Cardiac muscle cell (in vitro differentiated cells and primary cell): ENCODE data around the gene VWA8. TPM values are rescaled to one million over a fixed set of nuclear protein-coding genes. Genes with fewer than 3 reads are reported as not detected.

ENCODE experiments used
- DNase-seq, 2 donors: peaks; one replicate each; pipeline versions ENCODE4 v3.0.0 to v3.0.0-alpha.2; 2010 to 2017; ENCODE audit warnings: low read depth in 1 of 2, low spot score in 1 of 2
- H3K27ac ChIP-seq: fragments of 200-600 bp; sonication (generic); 2 replicates; pipeline ENCODE4 v1.5.1; 2016
- H3K27me3 ChIP-seq: fragments of 200-600 bp; sonication (generic); 2 replicates; pipeline ENCODE4 v1.6.0; 2016; ENCODE audit warnings: control low read depth
- H3K36me3 ChIP-seq: fragments of 200-600 bp; sonication (generic); 2 replicates; pipeline ENCODE4 v1.5.1; 2016; ENCODE audit warnings: control low read depth
- H3K4me1 ChIP-seq: fragments of 200-600 bp; sonication (generic); 2 replicates; pipeline ENCODE4 v1.8.1; 2017; ENCODE audit warnings: low read depth, mild to moderate bottlenecking, mixed run types
- H3K4me3 ChIP-seq: fragments of 200-600 bp; sonication (generic); 2 replicates; pipeline ENCODE4 v1.5.1; 2016; ENCODE audit warnings: mild to moderate bottlenecking
- H3K9me3 ChIP-seq: fragments of 200-600 bp; sonication (generic); 2 replicates; pipeline ENCODE4 v1.5.1; 2017; ENCODE audit warnings: low read depth, mild to moderate bottlenecking, control low read depth
- polyA plus RNA-seq: library from polyadenylated mRNA; unstranded; fragments of >200 nt; fragmentation: Nextera tagmentation; extraction: Ambion mirVana; gene quantifications from 2 replicates; pipeline ENCODE4 v1.2.1, GENCODE V29; 2016
- total RNA-seq: library from RNA; depleted of rRNA; stranded (reverse); fragments of >200 nt; gene quantifications from 2 replicates; pipeline ENCODE4 v1.2.3, GENCODE V29; 2016
- TF ChIP-seq, protein P1 (sequence below): IDR thresholded peaks from 2 replicates; pipeline ENCODE4 v1.5.1; 2012; ENCODE audit warnings: low read depth, mild to moderate bottlenecking, low read length

Gene VWA8
- total and polyA plus RNA-seq, 2 experiments from 2014 or later, result 9.4 to 22.9 TPM

- no peak overlapping the region for H3K4me3 ChIP-seq
- H3K36me3 ChIP-seq, result no peaks in the 10 kb centered on the region
- no peaks in the 10 kb centered on the region for H3K9me3 ChIP-seq
- no peaks in the 10 kb centered on the region for H3K27me3 ChIP-seq
- peak overlapping the region; percentile 65 for H3K27ac ChIP-seq
- TF ChIP-seq, protein P1, sequence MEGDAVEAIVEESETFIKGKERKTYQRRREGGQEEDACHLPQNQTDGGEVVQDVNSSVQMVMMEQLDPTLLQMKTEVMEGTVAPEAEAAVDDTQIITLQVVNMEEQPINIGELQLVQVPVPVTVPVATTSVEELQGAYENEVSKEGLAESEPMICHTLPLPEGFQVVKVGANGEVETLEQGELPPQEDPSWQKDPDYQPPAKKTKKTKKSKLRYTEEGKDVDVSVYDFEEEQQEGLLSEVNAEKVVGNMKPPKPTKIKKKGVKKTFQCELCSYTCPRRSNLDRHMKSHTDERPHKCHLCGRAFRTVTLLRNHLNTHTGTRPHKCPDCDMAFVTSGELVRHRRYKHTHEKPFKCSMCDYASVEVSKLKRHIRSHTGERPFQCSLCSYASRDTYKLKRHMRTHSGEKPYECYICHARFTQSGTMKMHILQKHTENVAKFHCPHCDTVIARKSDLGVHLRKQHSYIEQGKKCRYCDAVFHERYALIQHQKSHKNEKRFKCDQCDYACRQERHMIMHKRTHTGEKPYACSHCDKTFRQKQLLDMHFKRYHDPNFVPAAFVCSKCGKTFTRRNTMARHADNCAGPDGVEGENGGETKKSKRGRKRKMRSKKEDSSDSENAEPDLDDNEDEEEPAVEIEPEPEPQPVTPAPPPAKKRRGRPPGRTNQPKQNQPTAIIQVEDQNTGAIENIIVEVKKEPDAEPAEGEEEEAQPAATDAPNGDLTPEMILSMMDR, result no peak
- peak in 1 of 2 donors; percentile 91 for DNase-seq
- peaks cover 58% of the 10 kb centered on the region for H3K4me1 ChIP-seq
Measured at GRCh38 chr13:41780715-41781706, 179.9 kb downstream of the VWA8 start.

GRCh38 chr13:41775251-41775650 lies 185.7 kb downstream of the VWA8 start:
- no peak overlapping the region for H3K4me3 ChIP-seq
- H3K27me3 ChIP-seq, result no peaks in the 10 kb centered on the region
- DNase-seq, result no peak
- H3K4me1 ChIP-seq, result peaks cover 13% of the 10 kb centered on the region
- H3K36me3 ChIP-seq, result no peaks in the 10 kb centered on the region
- TF ChIP-seq, protein P1, result no peak
- H3K9me3 ChIP-seq, result no peaks in the 10 kb centered on the region
- no peak overlapping the region for H3K27ac ChIP-seq

DNA sequence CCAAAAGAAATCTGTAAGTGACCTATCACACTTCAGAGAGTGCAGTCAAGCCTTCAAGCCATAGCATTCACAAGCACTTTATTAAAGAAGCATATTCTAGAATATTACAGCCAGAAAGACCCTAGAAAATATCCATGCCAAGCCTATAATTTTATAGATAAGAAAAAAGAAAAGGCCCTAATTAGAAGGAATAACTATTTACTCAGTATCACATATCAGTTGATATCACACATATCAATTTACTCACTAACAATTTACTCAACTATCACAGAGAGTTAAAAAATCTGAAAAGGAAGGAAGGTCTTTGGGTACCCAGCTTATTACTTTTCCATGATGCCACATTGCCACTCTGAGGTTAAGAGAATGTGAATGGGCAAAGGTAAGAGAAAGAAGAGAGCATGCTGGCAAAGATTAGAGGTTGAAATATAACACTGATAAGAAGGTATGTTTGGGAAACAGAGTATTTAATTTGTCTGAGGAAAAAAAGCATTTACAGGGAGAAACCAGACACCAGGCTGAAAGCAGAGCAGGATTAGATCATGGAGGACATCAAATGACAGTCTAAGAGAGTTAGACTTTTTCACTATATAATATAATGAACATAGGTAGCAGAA lies 186.2 kb downstream of the VWA8 start:
- Histone ChIP-seq H3K27ac (no peak overlapping the region), H3K4me1 (peaks cover 13% of the 10 kb centered on the region), H3K9me3 (no peaks in the 10 kb centered on the region), H3K36me3 (no peaks in the 10 kb centered on the region), H3K4me3 (no peak overlapping the region), H3K27me3 (no peaks in the 10 kb centered on the region)
- no peak for DNase-seq
- TF ChIP-seq, protein P1, result no peak

DNA sequence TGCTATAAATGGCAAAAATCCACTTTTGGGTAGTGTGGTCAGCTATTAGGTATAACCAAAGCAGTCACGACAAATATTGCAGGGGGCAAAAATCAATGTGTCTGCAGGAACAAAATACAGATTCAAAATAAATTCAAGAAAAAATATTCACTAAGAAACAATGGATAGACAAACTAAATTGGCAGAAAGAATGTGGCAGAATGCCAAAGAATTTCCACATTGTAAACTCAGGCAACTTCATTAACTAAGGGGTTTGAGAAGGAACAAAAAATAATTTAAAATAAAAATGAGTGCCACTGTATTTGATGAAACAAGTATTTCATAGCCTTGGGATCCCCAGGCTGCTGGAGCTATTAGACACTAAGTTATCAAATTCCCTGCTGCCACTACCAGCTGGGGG lies 193.1 kb downstream of the VWA8 start:
- H3K36me3 ChIP-seq, result no peaks in the 10 kb centered on the region
- H3K27ac ChIP-seq, result no peak overlapping the region
- no peaks in the 10 kb centered on the region for H3K9me3 ChIP-seq
- peaks cover 21% of the 10 kb centered on the region for H3K4me1 ChIP-seq
- TF ChIP-seq, protein P1, result no peak
- H3K4me3 ChIP-seq, result no peak overlapping the region
- no peaks in the 10 kb centered on the region for H3K27me3 ChIP-seq
- peak; percentile 34 to 65 for DNase-seq

GRCh38 chr13:41766439-41766838 lies 194.5 kb downstream of the VWA8 start:
- TF ChIP-seq, protein P1, result no peak
- Histone ChIP-seq H3K27ac (peak overlapping the region; percentile 81), H3K27me3 (no peaks in the 10 kb centered on the region), H3K9me3 (no peaks in the 10 kb centered on the region), H3K4me1 (peaks cover 21% of the 10 kb centered on the region), H3K36me3 (no peaks in the 10 kb centered on the region), H3K4me3 (no peak overlapping the region)
- no peak for DNase-seq
